Skin of body (tissue), 2 donors: ENCODE data around the gene PRKAR2A. TPM values are rescaled to one million over a fixed set of nuclear protein-coding genes. Genes with fewer than 3 reads are reported as not detected.

Experiments used
- DNase-seq: peaks from one replicate; lab custom pipeline; 2025; lab: John Stamatoyannopoulos, UW
- total RNA-seq: library from RNA; depleted of rRNA; stranded (reverse); fragments of >200 nt; gene quantifications from one replicate; pipeline ENCODE4 v1.2.3, GENCODE V29; 2014

PRKAR2A gene
- 18.2 TPM for total RNA-seq

- DNase-seq, result peak; percentile 81
Measured at GRCh38 chr3:48847504-48848423, at the start of gene PRKAR2A. Gene PRKAR2A (minus strand): TSS chr3:48847874. CDS start chr3:48847596, 278 bp downstream.

GRCh38 chr3:48896936-48897335 is 49.3 kb upstream of the PRKAR2A start:
- no peak for DNase-seq

- DNase-seq, result no peak
Measured at GRCh38 chr3:48894516-48894915, 46.8 kb upstream of the PRKAR2A start.

GRCh38 chr3:48891606-48892005 is 43.9 kb upstream of the PRKAR2A start:
- DNase-seq, result no peak

GRCh38 chr3:48885753-48886152 is 38.1 kb upstream of the PRKAR2A start:
- no peak for DNase-seq

- DNase-seq, result no peak
Measured at GRCh38 chr3:48881652-48882114, 34.0 kb upstream of the PRKAR2A start.

- no peak for DNase-seq
Measured at GRCh38 chr3:48881006-48881405, 33.3 kb upstream of the PRKAR2A start.

- DNase-seq, result no peak
Measured at GRCh38 chr3:48879994-48880377, 32.3 kb upstream of the PRKAR2A start.

GRCh38 chr3:48879307-48879993 is 31.8 kb upstream of the PRKAR2A start:
- no peak for DNase-seq

GRCh38 chr3:48877671-48878070 is 30.0 kb upstream of the PRKAR2A start:
- DNase-seq, result no peak

- DNase-seq, result no peak
Measured at GRCh38 chr3:48863122-48863521, 15.4 kb upstream of the PRKAR2A start.

GRCh38 chr3:48859206-48859605 is 11.5 kb upstream of the PRKAR2A start:
- no peak for DNase-seq

- DNase-seq, result no peak
Measured at GRCh38 chr3:48858709-48859108, 11.0 kb upstream of the PRKAR2A start.

- DNase-seq, result no peak
Measured at GRCh38 chr3:48857641-48858040, 10.0 kb upstream of the PRKAR2A start.

GRCh38 chr3:48856469-48856868 is 8.8 kb upstream of the PRKAR2A start:
- DNase-seq, result no peak

- no peak for DNase-seq
Measured at GRCh38 chr3:48855681-48856447, 8.2 kb upstream of the PRKAR2A start.

- no peak for DNase-seq
Measured at GRCh38 chr3:48852151-48852550, 4.5 kb upstream of the PRKAR2A start.

GRCh38 chr3:48851407-48851806 is 3.7 kb upstream of the PRKAR2A start:
- DNase-seq, result no peak

GRCh38 chr3:48848816-48849515 is 1.3 kb upstream of the PRKAR2A start:
- DNase-seq, result no peak

- DNase-seq, result no peak
Measured at GRCh38 chr3:48847053-48847503, 596 bp downstream of the PRKAR2A start.

GRCh38 chr3:48845170-48845569 is 2.5 kb downstream of the PRKAR2A start:
- no peak for DNase-seq
